AG04449 (cell line): Measurements from ENCODE around the gene SPTB.

ENCODE experiments used
- CTCF ChIA-PET: fragments of 350-600 bp; formaldehyde crosslinking; extraction: SDS; loops from one replicate; lab custom pipeline; 2021; ENCODE audit warnings: antibody characterized with exemption; lab: Yijun Ruan, JAX
- POLR2A ChIA-PET: fragments of 400-600, 350-600 bp; formaldehyde crosslinking; extraction: SDS; loops from one replicate; lab custom pipeline; 2020; ENCODE audit warnings: antibody characterized with exemption, inconsistent platforms; lab: Yijun Ruan, JAX
- DNase-seq: peaks from one replicate; pipeline ENCODE4 v3.0.0-alpha.2; 2010; ENCODE audit warnings: low read depth, low spot score
- H3K4me3 ChIP-seq: 2 replicates; pipeline ENCODE4 v1.5.1; 2011; ENCODE audit warnings: low read depth, mild to moderate bottlenecking, control low read depth, low read length
- TF ChIP-seq, protein P1 (sequence below): IDR thresholded peaks from one replicate; pipeline ENCODE4 v1.5.1; 2011; ENCODE audit warnings: mild to moderate bottlenecking, moderate library complexity, low read length, control low read depth, inconsistent platforms; ENCODE audit not compliant: insufficient read depth; ENCODE audit errors: missing control alignments

Gene SPTB

GRCh38 chr14:64817631-64818030 lies 62.1 kb downstream of the SPTB start:
- ChIA-PET CTCF (interaction anchor here (0.8 to 18.8 kb wide), 6 partner anchors 9 to 87 kb away, joined by 3 to 419 read pairs (median 78); no protein-coding TSS in a partner anchor), POLR2A (no interaction called here)
- no peak overlapping the region for H3K4me3 ChIP-seq
- TF ChIP-seq, protein P1, sequence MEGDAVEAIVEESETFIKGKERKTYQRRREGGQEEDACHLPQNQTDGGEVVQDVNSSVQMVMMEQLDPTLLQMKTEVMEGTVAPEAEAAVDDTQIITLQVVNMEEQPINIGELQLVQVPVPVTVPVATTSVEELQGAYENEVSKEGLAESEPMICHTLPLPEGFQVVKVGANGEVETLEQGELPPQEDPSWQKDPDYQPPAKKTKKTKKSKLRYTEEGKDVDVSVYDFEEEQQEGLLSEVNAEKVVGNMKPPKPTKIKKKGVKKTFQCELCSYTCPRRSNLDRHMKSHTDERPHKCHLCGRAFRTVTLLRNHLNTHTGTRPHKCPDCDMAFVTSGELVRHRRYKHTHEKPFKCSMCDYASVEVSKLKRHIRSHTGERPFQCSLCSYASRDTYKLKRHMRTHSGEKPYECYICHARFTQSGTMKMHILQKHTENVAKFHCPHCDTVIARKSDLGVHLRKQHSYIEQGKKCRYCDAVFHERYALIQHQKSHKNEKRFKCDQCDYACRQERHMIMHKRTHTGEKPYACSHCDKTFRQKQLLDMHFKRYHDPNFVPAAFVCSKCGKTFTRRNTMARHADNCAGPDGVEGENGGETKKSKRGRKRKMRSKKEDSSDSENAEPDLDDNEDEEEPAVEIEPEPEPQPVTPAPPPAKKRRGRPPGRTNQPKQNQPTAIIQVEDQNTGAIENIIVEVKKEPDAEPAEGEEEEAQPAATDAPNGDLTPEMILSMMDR: no peak
- no peak for DNase-seq

GRCh38 chr14:64816221-64816783 lies 63.4 kb downstream of the SPTB start:
- CTCF ChIA-PET: interaction anchor here (0.8 to 18.8 kb wide), 6 partner anchors 8 to 338 kb away, joined by 3 to 419 read pairs (median 4); no protein-coding TSS in a partner anchor

DNA sequence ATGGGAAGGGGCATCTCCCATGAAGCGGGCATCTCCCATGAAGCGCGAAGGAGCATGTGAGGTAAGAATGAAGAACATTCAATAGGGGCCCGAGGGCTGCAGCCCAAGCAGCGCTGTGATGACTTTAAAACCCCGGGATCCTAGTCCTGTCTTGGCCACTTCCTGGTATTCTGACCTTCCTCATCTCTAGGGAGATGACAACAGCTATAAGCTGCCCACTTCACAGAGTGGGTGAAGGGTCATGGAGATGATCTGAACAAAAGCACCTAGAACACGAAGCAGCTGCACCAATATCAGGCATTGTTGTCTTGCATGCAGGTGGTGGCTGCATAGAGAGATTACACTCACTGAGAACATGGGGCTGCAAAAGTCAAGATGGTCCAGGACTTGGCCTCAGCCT lies 64.5 kb downstream of the SPTB start:
- TF ChIP-seq, protein P1: no peak
- H3K4me3 ChIP-seq: no peak overlapping the region
- ChIA-PET CTCF (interaction anchor here (0.8 to 18.8 kb wide), 3 partner anchors 9 to 74 kb away, joined by 3 to 419 read pairs (median 7); no protein-coding TSS in a partner anchor), POLR2A (no interaction called here)
- DNase-seq: no peak

More at GRCh38 chr14:64816221-64816783, 63.4 kb downstream of the SPTB start:
- no peak for DNase-seq
- H3K4me3 ChIP-seq: no peak overlapping the region
- TF ChIP-seq, protein P1: no peak
- POLR2A ChIA-PET: interaction anchor here (0.7 kb wide), 1 partner anchor 9 kb away, joined by 3 read pairs; no protein-coding TSS in a partner anchor

- H3K4me3 ChIP-seq: no peak overlapping the region
- ChIA-PET CTCF (interaction anchor here (0.7 to 3.6 kb wide), 6 partner anchors 12 to 176 kb away, joined by 3 to 44 read pairs (median 10); no protein-coding TSS in a partner anchor), POLR2A (no interaction called here)
- no peak for DNase-seq
- TF ChIP-seq, protein P1: no peak
Measured at GRCh38 chr14:64812412-64812811, 67.3 kb downstream of the SPTB start.

GRCh38 chr14:64811676-64812075 lies 68.0 kb downstream of the SPTB start:
- TF ChIP-seq, protein P1: no peak
- POLR2A ChIA-PET: no interaction called here
- no peak overlapping the region for H3K4me3 ChIP-seq
- no peak for DNase-seq
- CTCF ChIA-PET: interaction anchor here (0.7 to 3.6 kb wide), 4 partner anchors 12 to 99 kb away, joined by 3 to 44 read pairs (median 11); no protein-coding TSS in a partner anchor

- POLR2A ChIA-PET: interaction anchor here (0.6 kb wide), 1 partner anchor 82 kb away, joined by 4 read pairs; no protein-coding TSS in a partner anchor
- no peak overlapping the region for H3K4me3 ChIP-seq
- TF ChIP-seq, protein P1: no peak
- DNase-seq: no peak
- CTCF ChIA-PET: interaction anchor here (1.5 to 14.2 kb wide), 5 partner anchors 8 to 83 kb away, joined by 4 to 148 read pairs (median 8); no protein-coding TSS in a partner anchor
Measured at GRCh38 chr14:64808449-64808848, 71.3 kb downstream of the SPTB start.
